GM12864 (cell line): ENCODE data around the gene ZNF532.

Source experiments
- DNase-seq: peaks from one replicate; pipeline ENCODE4 v3.0.0-alpha.2; 2011; ENCODE audit warnings: low read depth
- H3K4me3 ChIP-seq: 2 replicates; pipeline ENCODE4 v1.5.1; 2011; ENCODE audit warnings: mild to moderate bottlenecking, low read depth, low read length, control low read depth
- CTCF ChIP-seq: IDR thresholded peaks from 2 replicates; pipeline ENCODE4 v1.5.1; 2011; ENCODE audit warnings: low read depth, mild to moderate bottlenecking, moderate library complexity, low read length, control low read depth, inconsistent platforms; ENCODE audit errors: missing control alignments

Gene ZNF532

GRCh38 chr18:58881477-58881876 is 16.8 kb downstream of the ZNF532 start:
- H3K4me3 ChIP-seq: no peak overlapping the region
- no peak for TF ChIP-seq CTCF
- DNase-seq: no peak

GRCh38 chr18:58882044-58882443 is 17.4 kb downstream of the ZNF532 start:
- no peak for DNase-seq
- no peak for TF ChIP-seq CTCF
- no peak overlapping the region for H3K4me3 ChIP-seq

GRCh38 chr18:58882686-58883085 is 18.0 kb downstream of the ZNF532 start:
- H3K4me3 ChIP-seq: no peak overlapping the region
- TF ChIP-seq CTCF: no peak
- no peak for DNase-seq

- H3K4me3 ChIP-seq: no peak overlapping the region
- no peak for TF ChIP-seq CTCF
- DNase-seq: no peak
Observed at GRCh38 chr18:58884680-58885079, 20.0 kb downstream of the ZNF532 start.

- DNase-seq: no peak
- H3K4me3 ChIP-seq: no peak overlapping the region
- TF ChIP-seq CTCF: no peak
Observed at GRCh38 chr18:58886431-58886830, 21.8 kb downstream of the ZNF532 start.

GRCh38 chr18:58886864-58887612 is 22.4 kb downstream of the ZNF532 start:
- H3K4me3 ChIP-seq: no peak overlapping the region
- DNase-seq: no peak

More at GRCh38 chr18:58886864-58887612, 22.4 kb downstream of the ZNF532 start:
- TF ChIP-seq CTCF: no peak
